AG04450 (cell line): ENCODE data around the gene TNFRSF1A. TPM values are rescaled to one million over a fixed set of nuclear protein-coding genes. Genes with fewer than 3 reads are reported as not detected.

Experiments
- CTCF ChIA-PET: fragments of 300-600, 350-600 bp; formaldehyde crosslinking; extraction: SDS; loops from one replicate; lab custom pipeline; 2022; ENCODE audit warnings: antibody characterized with exemption, inconsistent platforms; lab: Charles Lee
- POLR2A ChIA-PET: fragments of 350-600 bp; formaldehyde crosslinking; extraction: SDS; loops from one replicate; lab custom pipeline; 2021; ENCODE audit warnings: antibody characterized with exemption, inconsistent platforms; lab: Yijun Ruan, JAX
- DNase-seq: peaks from one replicate; pipeline ENCODE4 v3.0.0-alpha.2; 2011; ENCODE audit warnings: low read depth, low spot score
- H3K27ac ChIP-seq: one replicate; pipeline ENCODE4 v1.5.1; 2012; ENCODE audit warnings: low read depth, low read length, control low read depth
- H3K27me3 ChIP-seq: one replicate; pipeline ENCODE4 v1.6.0; 2012; ENCODE audit warnings: low read length; ENCODE audit not compliant: control insufficient read depth, insufficient read depth
- H3K4me3 ChIP-seq: 2 replicates; pipeline ENCODE4 v1.5.1; 2011; ENCODE audit warnings: mild to moderate bottlenecking, low read depth, low read length, control low read depth
- H3K9me3 ChIP-seq: 2 replicates; pipeline ENCODE4 v1.5.1; 2012; ENCODE audit warnings: low read length; ENCODE audit not compliant: control insufficient read depth, insufficient read depth
- CTCF ChIP-seq: IDR thresholded peaks from 2 replicates; pipeline ENCODE4 v1.5.1; 2011; ENCODE audit warnings: low read depth, low read length, control low read depth, inconsistent platforms
- polyA plus RNA-seq: library from polyadenylated mRNA; depleted of rRNA; stranded (reverse); fragments of >200 nt; gene quantifications from 2 replicates; pipeline ENCODE4 v1.2.3, GENCODE V29; 2011; rRNA removed
- small RNA-seq: library from RNA; depleted of rRNA; stranded (forward); fragments of <200 nt; gene quantifications from one replicate; pipeline ENCODE3, GENCODE V24; 2012; ENCODE audit warnings: low read depth; ENCODE audit not compliant: insufficient read length

Gene TNFRSF1A
- polyA plus RNA-seq, 1 experiment: 231 TPM

- Histone ChIP-seq H3K9me3 (no peaks in the 10 kb centered on the region), H3K27ac (peak overlapping the region; percentile 92), H3K4me3 (no peak overlapping the region), H3K27me3 (no peaks in the 10 kb centered on the region)
- ChIA-PET POLR2A (interaction anchor here (1.2 to 1.9 kb wide), 3 partner anchors 50 to 228 kb away, joined by 4 to 9 read pairs (median 5); partner anchors contain the start of gene VAMP1), CTCF (interaction anchor here (1.0 to 6.0 kb wide), 5 partner anchors 85 to 291 kb away, joined by 5 to 54 read pairs (median 15); no protein-coding TSS in a partner anchor)
- no peak for DNase-seq
- TF ChIP-seq CTCF: no peak
Measured at GRCh38 chr12:6280672-6281071, 61.2 kb downstream of the TNFRSF1A start.

- H3K27ac ChIP-seq: peak overlapping the region; percentile 92
- TF ChIP-seq CTCF: peak; percentile 22
- H3K4me3 ChIP-seq: no peak overlapping the region
- CTCF ChIA-PET: interaction anchor here (0.9 to 6.0 kb wide), 15 partner anchors 8 to 303 kb away, joined by 4 to 54 read pairs (median 8); partner anchors contain the start of gene CD9
- POLR2A ChIA-PET: interaction anchor here (1.1 to 1.9 kb wide), 6 partner anchors 50 to 847 kb away, joined by 4 to 9 read pairs (median 5); partner anchors contain the start of gene VAMP1
- peak; percentile 79 for DNase-seq
- H3K27me3 ChIP-seq: no peaks in the 10 kb centered on the region
- H3K9me3 ChIP-seq: no peaks in the 10 kb centered on the region
Measured at GRCh38 chr12:6280053-6280469, 61.8 kb downstream of the TNFRSF1A start.

GRCh38 chr12:6279631-6280030, 62.2 kb downstream of the TNFRSF1A start:
- ChIA-PET POLR2A (interaction anchor here (1.0 to 1.9 kb wide), 7 partner anchors 49 to 846 kb away, joined by 4 to 9 read pairs (median 5); partner anchors contain the start of gene VAMP1), CTCF (interaction anchor here (0.8 to 6.0 kb wide), 20 partner anchors 8 to 303 kb away, joined by 3 to 54 read pairs (median 6); partner anchors contain the start of gene CD9)
- H3K27ac ChIP-seq: peak overlapping the region; percentile 92
- H3K4me3 ChIP-seq: no peak overlapping the region
- H3K9me3 ChIP-seq: no peaks in the 10 kb centered on the region
- no peak for TF ChIP-seq CTCF
- H3K27me3 ChIP-seq: no peaks in the 10 kb centered on the region
- no peak for DNase-seq

- Histone ChIP-seq H3K27me3 (no peaks in the 10 kb centered on the region), H3K4me3 (no peak overlapping the region), H3K27ac (no peak overlapping the region), H3K9me3 (no peaks in the 10 kb centered on the region)
- no peak for DNase-seq
- TF ChIP-seq CTCF: no peak
- ChIA-PET CTCF (interaction anchor here (0.5 to 6.0 kb wide), 28 partner anchors 9 to 303 kb away, joined by 3 to 54 read pairs (median 5); partner anchors contain the start of gene CD9), POLR2A (interaction anchor here (0.5 to 2.0 kb wide), 9 partner anchors 49 to 1190 kb away, joined by 3 to 14 read pairs (median 5); partner anchors contain the start of gene VAMP1)
Measured at GRCh38 chr12:6279256-6279628, 62.6 kb downstream of the TNFRSF1A start.

Small RNAs within 50 kb of the gene (small RNA-seq; reads per million reads assigned to genes)
- gene RN7SL391P: not detected

Other genes with a start within 250 kb of the TNFRSF1A start
- gene VWF, start 217.4 kb downstream of the TNFRSF1A start, polyA plus RNA-seq: 0.22 and 0.35 TPM in 2 replicates
- gene CD9, start 141.7 kb downstream of the TNFRSF1A start, polyA plus RNA-seq: 152 and 177 TPM in 2 replicates
- 0.06 and 0.15 TPM in 2 replicates for gene PLEKHG6, start 31.4 kb downstream of the TNFRSF1A start, polyA plus RNA-seq
- gene SCNN1A, start 33.5 kb upstream of the TNFRSF1A start, polyA plus RNA-seq: 0.25 and 0.26 TPM in 2 replicates
- gene LTBR, start 42.1 kb upstream of the TNFRSF1A start, polyA plus RNA-seq: 32.1 and 38.8 TPM in 2 replicates
- gene CD27, start 102.9 kb upstream of the TNFRSF1A start, polyA plus RNA-seq: not detected in 2 replicates
- gene TAPBPL, start 110.0 kb upstream of the TNFRSF1A start, polyA plus RNA-seq: 10.2 and 13.5 TPM in 2 replicates
- gene VAMP1, start 128.6 kb upstream of the TNFRSF1A start, polyA plus RNA-seq: 15.1 and 18.3 TPM in 2 replicates
- 120 and 165 TPM in 2 replicates for gene MRPL51, start 151.2 kb upstream of the TNFRSF1A start, polyA plus RNA-seq
- 36.1 and 38.4 TPM in 2 replicates for gene NCAPD2, start 152.0 kb upstream of the TNFRSF1A start, polyA plus RNA-seq
- 9,160 and 11,356 TPM in 2 replicates for gene GAPDH, start 192.4 kb upstream of the TNFRSF1A start, polyA plus RNA-seq
- 23.8 and 24.2 TPM in 2 replicates for gene IFFO1, start 214.0 kb upstream of the TNFRSF1A start, polyA plus RNA-seq
- 35.7 and 41.3 TPM in 2 replicates for gene NOP2, start 226.2 kb upstream of the TNFRSF1A start, polyA plus RNA-seq